Motor neuron (in vitro differentiated cells): ENCODE measurements around the gene SMPD2. TPM values are rescaled to one million over a fixed set of nuclear protein-coding genes. Genes with fewer than 3 reads are reported as not detected.
"Not testable (repeated sequence)": the region's sequence is repeated elsewhere in the genome, so short reads cannot be mapped to it uniquely, and the experiment has no call there.

Experiments
- ATAC-seq, 8 experiments: fragments of 200-7000 bp; cut with Tn5 transposase; replicated peaks in 6 of 8; 2 replicates each; pipeline ENCODE4 v1.8.0; 2021; ENCODE audit warnings: mild to moderate bottlenecking in 8 of 8, moderate library complexity in 8 of 8
- H3K27ac ChIP-seq, 2 donors: fragments of 250-450 bp; sonication (Bioruptor Pico); 2 replicates each; pipeline ENCODE4 v1.9.0; 2021; ENCODE audit warnings: antibody characterized with exemption in 2 of 2, mild to moderate bottlenecking in 2 of 2, moderate library complexity in 1 of 2
- H3K4me1 ChIP-seq, 2 donors: fragments of 250-450 bp; sonication (Bioruptor Pico); replicated peaks in 1 of 2; 2 replicates each; pipeline ENCODE4 v1.6.1; 2021; ENCODE audit warnings: antibody characterized with exemption in 2 of 2, mild to moderate bottlenecking in 2 of 2, moderate library complexity in 1 of 2
- H3K4me3 ChIP-seq, 5 donors: fragments of 250-450 bp; sonication (Bioruptor Pico); 2 replicates each; pipeline ENCODE4 v1.9.0; 2021; ENCODE audit warnings: antibody characterized with exemption in 5 of 5, mild to moderate bottlenecking in 5 of 5, moderate library complexity in 4 of 5
- WGBS, 10 experiments: fragments of 450-650 bp; shearing (Covaris generic); methylation state at CpG; one replicate each; pipeline ENCODE4 v1.0.0; 2022; 5-methylcytosine and 5-hydroxymethylcytosine counted together
- in situ Hi-C, 9 experiments: fragments of 400-800 bp; cut with MboI; loops; one replicate each; pipeline ENCODE4 v1.15.0; 2021; ENCODE audit warnings: low sequenced_read_pairs in 9 of 9, low pct_unique_long_range_greater_than_20kb in 2 of 9; ENCODE audit not compliant: unreplicated experiment in 9 of 9
- total RNA-seq, 8 experiments: library from RNA; unstranded; fragments of 300-600 nt; gene quantifications; 2 replicates each; pipeline versions ENCODE4 v1.2.3 to v1.2.4, GENCODE V29; 2022

The SMPD2 gene
- total RNA-seq, 8 experiments from 2014 or later: 2.4 to 13.5 (median 7.8) TPM

- Histone ChIP-seq H3K4me3 (peak overlapping the region; percentile 49 to 71 (median 67)), H3K4me1 (peaks cover 13 to 16% of the 10 kb centered on the region in 2 donors), H3K27ac (no peak overlapping the region)
- WGBS, 10 experiments: 0 to 85% (median 73%) methylated on average over 5 to 15 of the region's 16 CpGs
- ATAC-seq: peak in 3 of 8 experiments; percentile 51 to 74 (median 53)
- in situ Hi-C loops: no loop called here
Observed at GRCh38 chr6:109456710-109457561, 16.4 kb downstream of the SMPD2 start.

- 0 to 100% (median 67%) methylated on average over 1 to 6 of the region's 6 CpGs; no CpG with 5 or more reads in 1 of the 10 experiments for WGBS, 10 experiments
- Histone ChIP-seq H3K4me3 (no peak overlapping the region), H3K27ac (no peak overlapping the region), H3K4me1 (peaks cover 13 to 16% of the 10 kb centered on the region in 2 donors)
- in situ Hi-C loops: no loop called here
- peak in 3 of 8 experiments; percentile 4 to 11 (median 5) for ATAC-seq
Observed at GRCh38 chr6:109457562-109457996, 17.1 kb downstream of the SMPD2 start.

- no peak overlapping the region for H3K4me3 ChIP-seq
- in situ Hi-C loops: no loop called here
- no peak for ATAC-seq
- H3K27ac ChIP-seq: no peak overlapping the region
- 60 to 95% (median 80%) methylated on average over 2 to 5 of the region's 5 CpGs; no CpG with 5 or more reads in 2 of the 10 experiments for WGBS, 10 experiments
- H3K4me1 ChIP-seq: peaks cover 10 to 15% of the 10 kb centered on the region in 2 donors
Observed at GRCh38 chr6:109458774-109459531, 18.4 kb downstream of the SMPD2 start.

GRCh38 chr6:109460161-109460829 lies 19.8 kb downstream of the SMPD2 start:
- H3K27ac ChIP-seq: no peak overlapping the region
- H3K4me1 ChIP-seq: peaks cover 6 to 11% of the 10 kb centered on the region in 2 donors
- in situ Hi-C loops: no loop called here
- 10 to 100% (median 84%) methylated on average over 1 to 3 of the region's 3 CpGs for WGBS, 10 experiments
- H3K4me3 ChIP-seq: no peak overlapping the region
- no peak for ATAC-seq

- in situ Hi-C loops, H3K27ac ChIP-seq, ATAC-seq, H3K4me3 ChIP-seq: not testable (repeated sequence)
- 86 to 100% (median 100%) methylated on average over 1 of the region's 1 CpG; no CpG with 5 or more reads in 3 of the 10 experiments for WGBS, 10 experiments
- peaks cover 6 to 11% of the 10 kb centered on the region in 2 donors for H3K4me1 ChIP-seq
Observed at GRCh38 chr6:109461205-109461604, 20.7 kb downstream of the SMPD2 start.

- no peak overlapping the region for H3K4me3 ChIP-seq
- ATAC-seq: no peak
- peaks cover 2 to 6% of the 10 kb centered on the region in 2 donors for H3K4me1 ChIP-seq
- H3K27ac ChIP-seq: no peak overlapping the region
- 100% methylated on average over 1 of the region's 1 CpG; no CpG with 5 or more reads in 8 of the 10 experiments for WGBS, 10 experiments
- in situ Hi-C loops: no loop called here
Observed at GRCh38 chr6:109461733-109462526, 21.4 kb downstream of the SMPD2 start.

- no peak overlapping the region for H3K4me3 ChIP-seq
- in situ Hi-C loops: no loop called here
- H3K4me1 ChIP-seq: no peaks in the 10 kb centered on the region
- no peak overlapping the region for H3K27ac ChIP-seq
- WGBS, 10 experiments: 77 to 100% (median 83%) methylated on average over 1 to 7 of the region's 7 CpGs; no CpG with 5 or more reads in 1 of the 10 experiments
- peak in 5 of 8 experiments; percentile 36 to 94 (median 64) for ATAC-seq
Observed at GRCh38 chr6:109465772-109466171, 25.2 kb downstream of the SMPD2 start.

GRCh38 chr6:109466212-109466923 lies 25.8 kb downstream of the SMPD2 start:
- 76 to 100% (median 94%) methylated on average over 2 to 7 of the region's 7 CpGs for WGBS, 10 experiments
- ATAC-seq: no peak
- Histone ChIP-seq H3K4me1 (no peaks in the 10 kb centered on the region), H3K27ac (peak overlapping the region in 1 of 2 donors; percentile 28), H3K4me3 (no peak overlapping the region)
- in situ Hi-C loops: no loop called here

GRCh38 chr6:109467696-109468095 lies 27.2 kb downstream of the SMPD2 start:
- H3K4me1 ChIP-seq: no peaks in the 10 kb centered on the region
- in situ Hi-C loops: no loop called here
- no peak overlapping the region for H3K27ac ChIP-seq
- no peak overlapping the region for H3K4me3 ChIP-seq
- no peak for ATAC-seq
- 82 to 100% (median 96%) methylated on average over 3 to 6 of the region's 6 CpGs for WGBS, 10 experiments

GRCh38 chr6:109469591-109470189 lies 29.2 kb downstream of the SMPD2 start:
- Histone ChIP-seq H3K27ac (no peak overlapping the region), H3K4me1 (no peaks in the 10 kb centered on the region), H3K4me3 (no peak overlapping the region)
- no peak for ATAC-seq
- 91 to 100% (median 100%) methylated on average over 1 to 4 of the region's 5 CpGs; no CpG with 5 or more reads in 3 of the 10 experiments for WGBS, 10 experiments
- in situ Hi-C loops: no loop called here

- in situ Hi-C loops: no loop called here
- H3K27ac ChIP-seq: no peak overlapping the region
Observed at GRCh38 chr6:109471105-109471810, 30.7 kb downstream of the SMPD2 start.

More at GRCh38 chr6:109471105-109471810, 30.7 kb downstream of the SMPD2 start:
- ATAC-seq: no peak
- no peak overlapping the region for H3K4me3 ChIP-seq
- no peaks in the 10 kb centered on the region for H3K4me1 ChIP-seq
- WGBS, 10 experiments: 60 to 100% (median 97%) methylated on average over 1 to 3 of the region's 5 CpGs; no CpG with 5 or more reads in 4 of the 10 experiments
